IPS-18a (cell line): ENCODE data around the gene ARHGEF26.

ENCODE experiments used
- H3K27ac ChIP-seq: one replicate; pipeline ENCODE4 v1.5.1; 2013; ENCODE audit warnings: low read length
- H3K27me3 ChIP-seq: one replicate; pipeline ENCODE4 v1.6.1; 2013; ENCODE audit warnings: mild to moderate bottlenecking, low read length; ENCODE audit not compliant: control insufficient read depth, insufficient read depth
- H3K36me3 ChIP-seq: one replicate; pipeline ENCODE4 v1.6.1; 2013; ENCODE audit warnings: low read depth, low read length; ENCODE audit not compliant: control insufficient read depth
- H3K4me1 ChIP-seq: one replicate; pipeline ENCODE4 v1.6.1; 2013; ENCODE audit warnings: low read depth, low read length; ENCODE audit not compliant: control insufficient read depth
- H3K4me3 ChIP-seq: one replicate; pipeline ENCODE4 v1.5.1; 2013; ENCODE audit warnings: low read length
- H3K9ac ChIP-seq: one replicate; pipeline ENCODE4 v1.6.1; 2013; ENCODE audit warnings: mild to moderate bottlenecking, low read length, moderate library complexity
- H3K9me3 ChIP-seq: one replicate; pipeline ENCODE4 v1.6.1; 2013; ENCODE audit warnings: low read depth, low read length; ENCODE audit not compliant: control insufficient read depth

ARHGEF26 gene

GRCh38 chr3:154223519-154223918, 102.3 kb downstream of the ARHGEF26 start:
- Histone ChIP-seq H3K9ac (no peak overlapping the region), H3K36me3 (no peaks in the 10 kb centered on the region), H3K4me3 (no peak overlapping the region), H3K4me1 (no peaks in the 10 kb centered on the region), H3K27ac (no peak overlapping the region), H3K9me3 (no peaks in the 10 kb centered on the region), H3K27me3 (no peaks in the 10 kb centered on the region)

DNA sequence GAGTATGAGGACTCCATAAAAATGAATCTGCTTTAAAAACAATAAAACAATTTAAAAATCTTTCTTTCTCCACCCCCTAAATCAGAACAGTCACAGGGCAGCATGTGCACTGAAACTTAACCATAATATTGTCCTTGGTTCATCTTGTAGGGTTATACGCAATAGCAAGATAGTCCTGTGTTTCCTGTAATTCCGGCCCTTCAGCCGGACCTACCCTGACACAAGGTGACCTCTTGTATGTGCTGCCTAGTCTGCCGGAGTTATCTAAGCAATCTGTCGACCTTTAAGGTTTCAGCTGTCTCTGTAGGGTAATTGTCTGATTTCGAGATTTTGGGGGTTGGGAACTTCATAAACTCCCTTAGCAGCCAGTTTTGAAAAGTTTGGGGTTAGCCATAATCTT, 103.2 kb downstream of the ARHGEF26 start:
- Histone ChIP-seq H3K9me3 (no peaks in the 10 kb centered on the region), H3K9ac (no peak overlapping the region), H3K4me1 (no peaks in the 10 kb centered on the region), H3K36me3 (no peaks in the 10 kb centered on the region), H3K4me3 (no peak overlapping the region), H3K27me3 (no peaks in the 10 kb centered on the region), H3K27ac (no peak overlapping the region)

DNA sequence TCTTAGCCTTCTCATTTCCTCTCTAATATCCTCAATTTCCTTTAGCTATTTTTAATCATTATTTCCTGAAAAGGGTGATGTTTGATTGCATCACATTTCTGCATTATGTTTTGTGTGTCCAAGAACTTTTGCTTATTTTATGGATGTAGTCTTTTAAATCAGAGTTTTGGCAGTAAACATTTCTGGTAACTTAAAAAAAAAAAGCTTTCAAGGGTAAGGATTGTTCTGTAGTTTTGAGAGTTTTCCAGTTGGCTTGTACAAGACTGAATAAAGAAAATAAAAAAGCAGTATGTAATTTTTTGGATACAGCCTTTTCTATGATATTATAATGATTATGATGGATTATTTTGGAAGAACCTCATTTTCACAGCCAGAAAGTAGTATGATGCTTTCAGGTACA, 103.7 kb downstream of the ARHGEF26 start:
- no peaks in the 10 kb centered on the region for H3K9me3 ChIP-seq
- no peak overlapping the region for H3K9ac ChIP-seq
- no peaks in the 10 kb centered on the region for H3K4me1 ChIP-seq
- H3K27ac ChIP-seq, result no peak overlapping the region
- H3K36me3 ChIP-seq, result no peaks in the 10 kb centered on the region
- no peaks in the 10 kb centered on the region for H3K27me3 ChIP-seq
- H3K4me3 ChIP-seq, result no peak overlapping the region

- Histone ChIP-seq H3K27ac (no peak overlapping the region), H3K9ac (no peak overlapping the region), H3K4me3 (no peak overlapping the region), H3K36me3 (no peaks in the 10 kb centered on the region), H3K27me3 (no peaks in the 10 kb centered on the region), H3K4me1 (no peaks in the 10 kb centered on the region), H3K9me3 (no peaks in the 10 kb centered on the region)
Observed at GRCh38 chr3:154225536-154225935, 104.3 kb downstream of the ARHGEF26 start.

DNA sequence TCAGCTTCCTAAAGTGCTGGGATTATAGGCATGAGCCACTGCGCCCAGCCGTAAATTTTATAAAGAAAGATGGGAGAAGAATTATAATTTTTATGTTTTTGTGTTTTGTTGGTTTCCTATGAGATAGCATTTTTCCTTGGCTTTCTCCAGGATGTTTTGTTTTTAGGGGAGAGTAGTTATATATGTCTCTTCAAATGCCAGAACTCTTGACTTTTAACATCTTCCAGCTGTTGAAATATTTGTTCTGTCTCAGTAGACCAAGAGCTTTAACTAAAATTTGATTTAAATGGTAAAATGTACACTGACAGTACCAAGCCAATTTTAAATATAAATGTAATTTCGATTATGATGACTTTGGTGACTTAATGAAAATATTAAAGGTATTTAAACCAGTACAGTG, 106.3 kb downstream of the ARHGEF26 start:
- no peak overlapping the region for H3K27ac ChIP-seq
- H3K36me3 ChIP-seq, result no peaks in the 10 kb centered on the region
- no peaks in the 10 kb centered on the region for H3K4me1 ChIP-seq
- H3K9me3 ChIP-seq, result no peaks in the 10 kb centered on the region
- no peak overlapping the region for H3K4me3 ChIP-seq
- no peaks in the 10 kb centered on the region for H3K27me3 ChIP-seq
- no peak overlapping the region for H3K9ac ChIP-seq

GRCh38 chr3:154228561-154229216, 107.5 kb downstream of the ARHGEF26 start:
- Histone ChIP-seq H3K9me3 (no peaks in the 10 kb centered on the region), H3K4me1 (no peaks in the 10 kb centered on the region), H3K9ac (no peak overlapping the region), H3K27ac (no peak overlapping the region), H3K36me3 (no peaks in the 10 kb centered on the region), H3K27me3 (no peaks in the 10 kb centered on the region), H3K4me3 (no peak overlapping the region)

DNA sequence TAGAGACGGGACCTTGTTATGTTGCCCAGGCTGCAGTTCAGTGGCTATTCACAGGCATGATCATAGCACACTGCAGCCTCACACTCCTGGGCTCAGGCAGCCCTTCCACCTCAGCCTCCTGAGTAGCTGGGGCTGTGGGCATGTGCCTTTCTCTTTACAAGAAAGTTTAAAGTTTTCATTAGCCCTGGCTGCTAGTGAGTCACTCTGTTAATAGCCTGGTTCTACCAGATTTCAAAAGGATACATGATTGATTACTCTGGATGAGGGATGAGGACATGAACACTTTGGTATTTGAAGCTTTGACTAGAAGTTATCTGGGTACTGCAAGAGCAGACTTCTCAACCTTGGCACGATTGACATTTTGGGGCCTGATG, 108.0 kb downstream of the ARHGEF26 start:
- H3K9ac ChIP-seq, result no peak overlapping the region
- no peaks in the 10 kb centered on the region for H3K36me3 ChIP-seq
- no peak overlapping the region for H3K27ac ChIP-seq
- no peak overlapping the region for H3K4me3 ChIP-seq
- H3K4me1 ChIP-seq, result no peaks in the 10 kb centered on the region
- H3K27me3 ChIP-seq, result no peaks in the 10 kb centered on the region
- H3K9me3 ChIP-seq, result no peaks in the 10 kb centered on the region

GRCh38 chr3:154235330-154235729, 114.1 kb downstream of the ARHGEF26 start:
- H3K9ac ChIP-seq, result no peak overlapping the region
- H3K27ac ChIP-seq, result no peak overlapping the region
- H3K9me3 ChIP-seq, result no peaks in the 10 kb centered on the region
- H3K4me1 ChIP-seq, result no peaks in the 10 kb centered on the region
- H3K4me3 ChIP-seq, result no peak overlapping the region
- no peaks in the 10 kb centered on the region for H3K27me3 ChIP-seq
- no peaks in the 10 kb centered on the region for H3K36me3 ChIP-seq

DNA sequence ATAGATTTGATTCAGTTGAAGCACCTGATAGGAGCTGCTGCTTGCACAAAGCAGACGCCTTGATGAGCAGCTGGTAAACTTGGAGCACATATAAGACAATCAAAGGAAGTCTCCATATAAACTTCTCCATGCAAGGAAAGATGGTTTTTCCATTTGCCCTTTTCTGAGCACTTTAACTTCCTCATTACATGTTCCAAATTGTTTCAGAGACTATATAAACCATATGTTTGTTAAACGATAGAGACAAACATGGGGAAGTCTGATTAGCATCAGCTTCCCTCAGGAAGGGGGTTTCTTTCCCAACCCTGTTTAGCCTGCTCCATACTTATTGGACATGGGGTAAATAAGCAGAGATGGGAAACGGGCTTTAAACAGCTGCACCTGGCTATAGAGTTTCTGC, 115.1 kb downstream of the ARHGEF26 start:
- Histone ChIP-seq H3K9ac (no peak overlapping the region), H3K27ac (no peak overlapping the region), H3K4me3 (no peak overlapping the region), H3K36me3 (no peaks in the 10 kb centered on the region), H3K9me3 (no peaks in the 10 kb centered on the region), H3K4me1 (no peaks in the 10 kb centered on the region), H3K27me3 (no peaks in the 10 kb centered on the region)

GRCh38 chr3:154240235-154240634, 119.0 kb downstream of the ARHGEF26 start:
- no peaks in the 10 kb centered on the region for H3K27me3 ChIP-seq
- no peaks in the 10 kb centered on the region for H3K9me3 ChIP-seq

DNA sequence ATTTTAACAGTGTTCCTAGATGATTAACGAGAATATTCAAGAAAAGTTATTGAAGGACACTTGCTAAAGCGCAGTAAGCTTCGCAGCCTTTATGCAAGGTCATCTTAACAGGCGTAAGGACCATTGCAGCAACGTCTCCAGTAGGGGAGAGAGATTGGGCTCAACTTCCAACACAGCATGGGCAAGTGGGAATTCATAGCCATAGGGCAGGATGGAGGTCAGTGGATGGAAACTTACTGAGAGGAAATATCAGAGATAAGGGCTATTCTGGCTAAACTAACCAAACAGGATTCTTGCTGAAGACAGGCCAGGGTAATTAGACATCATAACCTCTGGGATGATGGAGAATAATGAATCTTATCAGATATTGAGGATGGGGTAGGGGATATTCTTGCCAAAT, 120.3 kb downstream of the ARHGEF26 start:
- peaks cover 9% of the 10 kb centered on the region for H3K4me1 ChIP-seq
- no peak overlapping the region for H3K27ac ChIP-seq
- H3K27me3 ChIP-seq, result no peaks in the 10 kb centered on the region
- H3K9ac ChIP-seq, result no peak overlapping the region
- H3K4me3 ChIP-seq, result no peak overlapping the region
- no peaks in the 10 kb centered on the region for H3K9me3 ChIP-seq
- no peaks in the 10 kb centered on the region for H3K36me3 ChIP-seq

More at GRCh38 chr3:154240235-154240634, 119.0 kb downstream of the ARHGEF26 start:
- Histone ChIP-seq H3K4me1 (peaks cover 9% of the 10 kb centered on the region), H3K27ac (no peak overlapping the region), H3K9ac (no peak overlapping the region), H3K36me3 (no peaks in the 10 kb centered on the region), H3K4me3 (no peak overlapping the region)

GRCh38 chr3:154242766-154243165, 121.6 kb downstream of the ARHGEF26 start:
- H3K36me3 ChIP-seq, result no peaks in the 10 kb centered on the region
- no peaks in the 10 kb centered on the region for H3K27me3 ChIP-seq
- H3K4me1 ChIP-seq, result peaks cover 12% of the 10 kb centered on the region
- no peaks in the 10 kb centered on the region for H3K9me3 ChIP-seq
- H3K4me3 ChIP-seq, result no peak overlapping the region
- no peak overlapping the region for H3K9ac ChIP-seq
- no peak overlapping the region for H3K27ac ChIP-seq
